IPS-18c (cell line): ENCODE measurements around the gene MBD3.
A peak's percentile ranks its signal among the peaks of the same experiment; 100 is the strongest.

Experiments used
- H3K4me3 ChIP-seq: 2 replicates; pipeline ENCODE4 v1.7.0; 2013; ENCODE audit warnings: low read depth, mild to moderate bottlenecking, low read length, moderate library complexity; ENCODE audit not compliant: insufficient read depth
- H3K9me3 ChIP-seq: one replicate; pipeline ENCODE4 v1.6.1; 2013; ENCODE audit warnings: mild to moderate bottlenecking, low read length, moderate library complexity; ENCODE audit not compliant: control insufficient read depth, insufficient read depth

The MBD3 gene

DNA sequence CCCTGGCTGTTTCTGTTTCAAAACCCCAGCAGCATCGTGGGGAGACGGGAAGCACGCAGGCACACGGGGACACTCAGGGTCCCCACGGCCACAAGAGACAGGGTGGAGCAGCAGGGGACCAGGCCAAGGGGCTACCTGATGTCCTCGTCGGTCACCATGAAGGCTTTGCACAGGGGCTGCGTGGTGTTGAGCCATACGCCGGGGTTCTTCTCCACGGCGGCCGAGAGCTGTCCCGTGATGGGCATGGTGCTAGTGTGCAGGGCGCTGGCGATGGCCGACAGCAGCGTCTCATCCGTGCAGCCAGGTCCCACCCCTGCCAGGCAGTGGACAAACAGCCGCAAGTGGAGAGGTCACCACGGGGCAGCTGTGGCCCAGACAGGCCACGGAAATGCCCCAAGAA lies 11.7 kb downstream of the MBD3 start:
- no peaks in the 10 kb centered on the region for H3K9me3 ChIP-seq
- no peak overlapping the region for H3K4me3 ChIP-seq

DNA sequence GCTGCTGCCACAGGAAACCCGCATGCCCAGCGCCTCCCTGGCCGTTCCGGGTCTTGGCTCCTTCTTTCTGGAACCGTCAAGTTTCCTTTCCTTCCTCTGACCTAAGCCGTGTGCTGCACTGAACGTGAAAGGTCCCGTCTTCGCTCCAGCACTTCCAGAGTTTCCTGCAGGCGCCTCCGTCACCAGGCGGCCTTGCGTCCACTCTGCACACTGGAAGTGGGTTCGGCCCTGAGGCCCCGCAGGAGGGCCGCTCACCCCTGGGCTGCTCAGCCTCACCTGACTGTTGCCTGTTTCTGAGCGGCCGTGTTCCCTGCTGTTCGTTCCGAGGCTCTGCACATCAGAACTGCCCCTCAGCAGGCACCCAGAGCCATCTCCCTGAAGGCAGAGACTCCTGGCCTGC lies 12.3 kb downstream of the MBD3 start:
- H3K9me3 ChIP-seq: no peaks in the 10 kb centered on the region
- no peak overlapping the region for H3K4me3 ChIP-seq

DNA sequence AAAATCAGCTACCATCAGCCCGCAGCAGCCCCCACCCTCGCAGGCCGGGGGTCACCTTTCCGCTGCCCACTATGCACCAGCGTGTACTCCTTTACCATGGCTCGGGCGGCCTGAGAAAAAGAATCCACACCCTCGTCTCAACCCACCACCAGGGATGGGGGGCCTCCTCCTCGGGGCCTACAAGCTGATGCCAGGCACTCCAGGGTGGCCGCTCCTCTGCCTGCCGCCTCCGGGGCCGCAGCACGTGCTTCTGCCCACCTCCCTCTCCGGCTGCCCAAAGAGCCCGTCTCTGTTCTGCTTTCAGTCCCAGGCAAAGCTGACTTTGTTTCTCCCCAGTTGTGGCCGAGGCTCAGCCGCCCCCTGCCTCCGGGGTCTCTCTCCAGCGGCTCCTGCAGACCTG lies 13.4 kb downstream of the MBD3 start:
- Histone ChIP-seq H3K9me3 (no peaks in the 10 kb centered on the region), H3K4me3 (no peak overlapping the region)

- Histone ChIP-seq H3K4me3 (no peak overlapping the region), H3K9me3 (no peaks in the 10 kb centered on the region)
Measured at GRCh38 chr19:1577929-1578618, 14.6 kb downstream of the MBD3 start.

- H3K9me3 ChIP-seq: no peaks in the 10 kb centered on the region
- H3K4me3 ChIP-seq: no peak overlapping the region
Measured at GRCh38 chr19:1577090-1577928, 15.4 kb downstream of the MBD3 start.

- H3K4me3 ChIP-seq: no peak overlapping the region
- no peaks in the 10 kb centered on the region for H3K9me3 ChIP-seq
Measured at GRCh38 chr19:1576242-1577089, 16.2 kb downstream of the MBD3 start.

GRCh38 chr19:1575323-1576241 lies 17.1 kb downstream of the MBD3 start:
- peaks cover 2% of the 10 kb centered on the region for H3K9me3 ChIP-seq

GRCh38 chr19:1574354-1575136 lies 18.1 kb downstream of the MBD3 start:
- no peak overlapping the region for H3K4me3 ChIP-seq
- H3K9me3 ChIP-seq: peaks cover 2% of the 10 kb centered on the region

More at GRCh38 chr19:1575323-1576241, 17.1 kb downstream of the MBD3 start:
- no peak overlapping the region for H3K4me3 ChIP-seq

DNA sequence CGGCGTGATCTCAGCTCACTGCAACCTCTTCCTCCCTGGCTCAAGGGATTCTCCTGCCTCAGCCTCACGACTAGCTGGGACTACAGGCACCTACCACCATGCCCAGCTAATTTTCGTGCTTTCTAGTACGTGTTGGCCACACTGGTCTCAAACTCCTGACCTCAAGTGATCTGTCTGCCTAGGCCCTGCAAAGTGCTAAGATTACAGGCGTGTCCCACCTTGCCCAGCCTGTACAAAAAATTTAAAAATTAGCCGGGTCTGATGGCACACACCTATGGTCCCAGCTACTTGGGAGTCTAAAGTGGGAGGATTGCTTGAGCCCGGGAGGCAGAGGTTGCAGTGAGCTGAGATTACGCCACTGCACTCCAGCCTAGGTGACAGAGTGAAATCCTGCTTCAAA lies 19.9 kb downstream of the MBD3 start:
- H3K4me3 ChIP-seq: no peak overlapping the region
- H3K9me3 ChIP-seq: peaks cover 6% of the 10 kb centered on the region

DNA sequence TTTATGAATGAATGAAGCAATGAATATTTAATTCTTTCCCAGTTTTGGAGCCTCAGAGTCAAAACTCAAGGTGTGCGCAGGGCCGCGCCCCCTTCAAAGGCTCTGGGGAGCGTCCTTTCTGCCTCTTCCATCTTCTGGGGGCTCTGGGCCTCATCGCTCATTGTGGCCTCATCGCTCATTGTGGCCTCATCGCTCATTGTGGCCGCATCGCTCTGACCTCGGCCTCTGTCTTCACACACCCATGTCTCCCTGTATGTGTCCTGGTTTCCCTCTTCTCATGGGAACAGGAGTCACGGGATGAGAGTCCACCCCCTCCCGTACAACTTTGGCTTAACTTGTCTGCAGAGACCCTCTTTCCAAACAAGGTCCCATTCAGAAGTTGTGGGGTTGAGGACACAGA lies 21.3 kb downstream of the MBD3 start:
- H3K4me3 ChIP-seq: no peak overlapping the region
- H3K9me3 ChIP-seq: peaks cover 6% of the 10 kb centered on the region

DNA sequence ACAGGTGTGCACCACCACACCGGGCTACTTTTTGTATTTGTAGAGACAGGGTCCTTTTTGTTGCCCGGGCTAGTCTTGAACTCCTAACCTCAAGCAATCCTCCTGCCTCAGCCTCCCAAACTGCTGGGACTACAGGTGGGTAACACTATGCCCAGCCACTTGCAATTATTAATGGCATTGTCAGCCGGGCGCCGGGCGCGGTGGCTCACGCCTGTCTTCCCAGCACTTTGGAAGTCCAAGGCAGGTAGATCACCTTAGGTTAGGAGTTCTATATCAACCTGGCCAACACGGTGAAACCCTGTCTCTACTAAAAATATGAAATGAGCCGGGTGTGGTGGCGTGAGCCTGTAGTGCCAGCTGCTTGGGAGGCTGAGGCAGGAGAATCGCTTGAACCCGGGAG lies 21.8 kb downstream of the MBD3 start:
- Histone ChIP-seq H3K9me3 (peaks cover 6% of the 10 kb centered on the region), H3K4me3 (no peak overlapping the region)

DNA sequence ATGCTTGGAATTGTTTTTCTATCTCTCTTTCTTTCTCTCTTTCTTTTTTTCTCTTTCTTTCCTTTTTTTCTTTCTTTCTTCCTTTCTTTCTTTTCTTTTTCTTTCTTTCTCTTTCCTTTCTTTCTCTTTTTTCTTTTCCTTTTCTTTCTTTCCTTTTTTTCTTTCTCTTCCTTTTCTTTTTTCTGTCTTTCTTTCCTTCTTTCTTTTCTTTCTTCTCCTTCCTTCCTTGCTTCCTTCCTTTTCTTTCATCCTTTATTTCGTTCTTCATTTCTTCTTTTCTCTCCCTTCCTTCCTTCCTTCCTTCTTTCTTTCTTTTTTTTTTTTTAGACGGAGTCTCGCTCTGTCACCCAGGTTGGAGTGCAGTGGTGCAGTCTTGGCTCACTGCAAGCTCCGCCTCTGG lies 22.7 kb downstream of the MBD3 start:
- Histone ChIP-seq H3K4me3 (no peak overlapping the region), H3K9me3 (peaks cover 6% of the 10 kb centered on the region)

DNA sequence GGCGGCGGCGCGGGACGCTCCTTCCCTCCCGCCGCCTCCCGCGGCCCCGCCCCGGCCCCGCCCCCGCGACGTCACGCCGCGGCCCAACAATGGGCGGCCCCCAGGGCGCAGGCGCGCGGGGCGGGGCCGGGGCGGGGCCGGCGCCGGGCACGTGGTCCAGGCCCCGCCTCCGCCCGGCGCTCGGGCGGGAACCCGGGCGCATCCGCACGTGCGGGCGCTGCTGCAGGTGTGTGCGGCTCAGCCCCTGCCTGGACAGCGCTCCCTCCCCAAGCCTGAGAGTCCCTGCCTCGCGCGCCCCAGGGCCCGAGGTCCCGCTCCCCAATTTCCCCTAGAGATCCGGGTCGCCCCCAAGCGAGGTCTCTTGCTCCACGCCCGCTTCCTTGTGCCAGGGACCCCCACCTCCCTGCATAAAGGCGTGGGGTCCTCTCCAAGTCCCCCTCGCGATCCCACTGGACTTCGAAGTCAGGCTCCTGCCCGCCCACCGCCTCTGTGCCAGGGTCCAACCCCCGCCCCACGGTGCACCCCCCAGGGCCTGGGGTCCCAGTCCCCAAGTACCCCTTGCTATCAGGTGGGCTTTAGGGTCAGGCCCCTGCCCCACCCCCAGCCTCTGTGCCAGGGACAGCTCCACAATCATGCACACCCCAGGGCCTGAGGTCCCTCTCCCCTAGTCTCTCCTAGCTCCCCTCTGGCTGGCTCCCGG lies 24.2 kb downstream of the MBD3 start, which contains the start of gene MEX3D:
MEX3D (minus strand) TSS at position 6 of the 700 bp plus-strand sequence. CDS start 267 bp downstream, outside the sequence.
- H3K4me3 ChIP-seq: peak within 1 kb of the TSS; percentile 82
- H3K9me3 ChIP-seq: peaks cover 6% of the 10 kb centered on the region

DNA sequence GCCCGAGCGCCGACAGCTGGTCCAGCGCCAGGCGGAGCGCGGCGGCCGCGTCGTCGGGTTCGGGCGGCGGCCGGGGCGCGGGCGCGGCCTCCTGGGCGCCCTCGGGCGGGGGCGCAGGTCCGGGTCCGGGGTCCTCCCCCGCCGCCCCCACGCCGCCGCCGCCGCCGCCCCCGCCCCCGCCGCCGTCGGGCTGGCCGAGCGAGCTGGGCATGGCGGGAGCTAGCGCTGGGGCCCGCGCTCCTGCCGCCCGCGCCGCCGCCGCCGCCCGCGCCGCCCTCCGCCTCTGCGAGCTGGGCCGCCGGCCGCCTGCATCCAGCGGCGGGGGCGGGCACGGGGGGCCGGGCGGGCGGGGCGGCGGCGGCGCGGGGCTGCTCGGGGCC lies 24.8 kb downstream of the MBD3 start:
- Histone ChIP-seq H3K9me3 (peaks cover 6% of the 10 kb centered on the region), H3K4me3 (no peak overlapping the region)

DNA sequence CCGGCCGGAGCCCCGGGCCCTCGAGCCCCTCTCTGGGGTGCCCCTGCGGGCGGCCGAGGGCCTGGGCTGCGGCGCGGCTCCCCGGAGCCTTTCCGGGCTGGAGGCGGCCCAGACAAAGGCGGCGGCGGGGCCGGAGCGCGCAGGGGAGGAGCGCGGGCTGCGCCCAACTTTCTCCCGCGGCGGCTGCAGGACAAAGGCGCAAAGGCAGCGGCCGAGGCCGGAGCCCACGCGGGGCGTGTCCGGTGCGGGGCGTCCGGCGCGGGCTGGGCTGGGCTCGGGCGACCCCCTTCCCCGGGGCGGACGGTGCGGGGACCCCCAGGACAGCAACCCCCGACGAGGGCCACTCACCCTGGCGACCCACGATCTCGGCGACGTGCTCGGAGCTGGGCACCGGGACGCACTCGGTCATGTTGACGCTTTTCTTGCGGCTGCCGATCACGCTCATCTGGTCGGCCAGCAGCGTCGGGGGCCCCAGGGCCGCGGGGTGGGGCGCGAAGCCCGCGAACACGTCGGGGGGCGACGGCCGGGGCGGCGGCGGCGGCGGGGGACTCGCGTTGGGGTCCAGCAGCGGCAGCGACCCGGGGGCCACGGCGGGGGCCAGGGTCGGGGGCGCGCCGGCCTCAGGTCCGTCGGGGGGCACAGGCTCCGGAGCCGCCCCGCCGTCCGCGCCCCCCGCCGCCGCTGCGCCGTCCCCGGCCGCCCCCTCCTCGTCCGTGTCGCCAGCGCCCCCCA lies 25.4 kb downstream of the MBD3 start:
- H3K4me3 ChIP-seq: peak overlapping the region; percentile 82

More for the DNA sequence above, 25.4 kb downstream of the MBD3 start:
- peaks cover 6% of the 10 kb centered on the region for H3K9me3 ChIP-seq
